HG03139 (cell line): ENCODE measurements around the gene BACE1-AS.
"Not testable (repeated sequence)": the region's sequence is repeated elsewhere in the genome, so short reads cannot be mapped to it uniquely, and the experiment has no call there.

ENCODE experiments used
- ATAC-seq: cut with Tn5 transposase; IDR thresholded peaks from one replicate; pipeline ENCODE4 v1.9.1; 2021; ENCODE audit not compliant: unreplicated experiment

Gene BACE1-AS

DNA sequence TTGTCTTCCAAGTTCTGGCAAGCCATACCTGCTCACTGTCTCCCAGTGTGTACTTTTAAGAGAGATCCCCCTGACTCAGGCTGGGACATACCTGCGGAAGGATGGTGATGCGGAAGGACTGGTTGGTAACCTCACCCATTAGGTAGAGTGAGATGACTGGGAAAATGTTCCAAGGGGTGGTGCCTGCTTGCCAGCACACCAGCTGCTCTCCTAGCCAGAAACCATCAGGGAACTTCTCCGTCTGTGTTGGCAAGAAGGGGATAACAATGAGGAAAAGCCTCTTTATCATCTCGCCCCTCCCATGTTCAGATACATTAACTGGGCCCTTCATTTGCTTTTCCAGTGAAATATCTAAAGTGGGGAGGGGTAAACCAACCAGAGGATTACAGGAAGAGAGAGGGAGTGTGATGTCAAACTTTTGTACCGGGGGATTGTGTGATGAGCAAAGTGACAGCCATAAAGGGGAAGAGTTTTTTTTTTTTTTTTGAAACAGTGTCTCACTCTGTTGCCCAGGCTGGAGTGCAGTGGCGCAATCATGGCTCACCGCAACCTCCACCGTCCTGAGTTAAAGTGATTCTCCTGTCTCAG is at the start of gene BACE1-AS:
Gene BACE1-AS, plus strand, starts transcription at position 538 of the 588 bp plus-strand sequence.
- ATAC-seq: no peak

DNA sequence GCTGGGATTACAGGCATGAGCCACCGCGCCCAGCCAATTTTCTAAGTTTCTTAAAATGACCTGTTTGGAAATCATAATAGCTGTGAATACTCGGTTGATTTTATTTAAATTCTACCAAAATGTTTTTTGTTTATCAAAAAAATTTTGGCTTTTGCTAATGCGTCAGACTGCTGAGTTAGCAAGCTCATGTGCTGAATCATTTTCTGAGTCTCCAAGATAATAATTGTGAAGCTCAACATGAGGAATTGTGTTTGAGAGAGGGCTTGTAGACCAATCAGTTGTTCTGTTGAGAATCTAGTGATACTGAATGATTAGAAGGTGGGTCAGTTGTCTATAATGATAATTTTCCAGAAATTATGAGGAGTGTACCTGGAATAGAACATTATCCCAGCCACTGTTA is 42.8 kb upstream of the BACE1-AS start:
- ATAC-seq: no peak

DNA sequence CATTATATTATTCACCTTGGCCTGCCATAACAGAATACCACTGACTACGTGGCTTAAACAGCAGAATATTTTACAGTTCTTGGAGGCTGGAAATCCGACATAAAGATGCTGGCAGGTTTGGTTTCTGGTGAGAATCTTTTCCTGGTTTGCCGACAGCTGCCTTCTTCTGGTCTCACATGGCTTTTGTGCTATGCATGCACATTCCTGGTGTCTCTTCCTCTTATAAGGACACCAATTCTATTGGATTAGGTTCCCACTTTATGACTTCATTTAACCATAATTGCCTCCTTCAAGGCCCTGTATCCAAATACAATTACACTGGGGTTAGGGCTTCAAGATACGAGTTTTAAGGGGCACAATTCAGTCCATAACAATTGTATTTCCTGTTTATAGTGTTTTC is 41.6 kb upstream of the BACE1-AS start:
- ATAC-seq: no peak

DNA sequence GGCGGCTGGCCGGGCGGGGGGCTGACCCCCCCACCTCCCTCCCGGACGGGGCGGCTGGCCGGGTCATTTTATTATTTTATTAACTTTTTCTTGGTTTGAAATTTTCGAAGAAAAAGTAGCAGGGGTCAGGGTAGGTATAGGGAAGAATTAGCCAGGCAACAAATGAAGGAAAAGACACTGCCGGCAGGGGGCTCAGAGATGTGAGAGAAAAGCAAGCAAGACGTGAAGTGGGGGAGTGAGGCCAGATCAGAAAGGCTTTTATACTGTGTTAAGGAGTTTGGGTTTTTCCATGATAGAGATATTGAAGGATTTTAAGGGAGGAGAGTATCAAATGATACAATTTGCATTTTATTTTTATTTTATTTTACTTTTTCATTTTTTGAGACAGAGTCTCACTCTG is 39.6 kb upstream of the BACE1-AS start:
- no peak for ATAC-seq

DNA sequence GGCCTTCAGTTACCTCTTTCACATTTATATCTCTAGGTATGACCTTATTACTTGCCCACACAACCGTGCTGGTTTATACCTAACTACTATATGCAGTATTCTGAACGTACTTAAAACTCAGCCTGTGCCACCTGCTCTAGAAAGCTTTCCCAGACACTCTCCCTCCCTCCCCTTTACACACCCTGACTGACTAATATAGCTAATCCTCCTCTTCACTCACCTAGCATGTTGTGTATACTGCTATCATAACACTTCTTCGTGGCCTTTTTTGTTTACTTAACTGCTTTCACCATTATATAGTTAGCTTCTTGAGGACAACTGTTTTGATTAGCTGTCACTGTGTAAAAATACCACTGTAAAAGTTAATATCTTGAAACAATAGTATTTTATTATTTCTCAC is 35.2 kb upstream of the BACE1-AS start:
- ATAC-seq: no peak

DNA sequence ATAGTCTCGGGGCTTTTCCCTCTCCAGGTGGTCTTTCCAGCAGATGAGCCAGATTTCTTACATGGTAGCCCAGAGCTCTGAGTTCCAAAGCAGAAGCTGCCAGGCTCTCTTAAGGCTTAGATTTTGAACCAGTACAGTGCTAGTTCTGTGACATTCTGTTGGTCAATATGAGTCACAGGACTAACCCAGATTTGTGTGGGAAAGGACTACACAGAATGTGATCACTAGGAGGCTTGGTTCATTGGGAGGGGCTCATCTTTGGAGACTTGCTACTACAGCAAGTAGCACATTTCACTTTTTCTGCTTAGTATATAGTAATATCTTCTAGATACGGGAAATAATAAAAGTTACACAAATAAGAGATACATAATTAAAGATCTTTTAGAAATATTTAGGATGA is 34.6 kb upstream of the BACE1-AS start:
- no peak for ATAC-seq

DNA sequence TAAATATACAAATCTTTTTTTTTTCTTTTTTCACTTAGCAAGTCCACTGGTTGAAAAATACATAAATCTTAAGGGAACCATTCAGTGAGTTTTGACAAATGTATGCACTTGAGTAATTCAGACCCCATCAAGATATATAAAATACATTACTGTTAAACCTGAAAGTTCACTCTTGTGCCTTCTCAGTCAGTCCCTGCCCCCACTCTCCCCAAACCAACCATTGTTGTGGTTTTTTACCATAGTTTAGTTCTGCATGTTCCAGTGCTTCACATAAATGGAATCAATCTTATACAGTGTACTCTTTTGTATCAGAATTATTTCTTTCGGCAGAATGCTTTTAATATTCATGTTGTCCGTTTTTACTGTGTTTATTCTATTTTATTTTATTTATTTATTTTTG is 32.6 kb upstream of the BACE1-AS start:
- no peak for ATAC-seq

DNA sequence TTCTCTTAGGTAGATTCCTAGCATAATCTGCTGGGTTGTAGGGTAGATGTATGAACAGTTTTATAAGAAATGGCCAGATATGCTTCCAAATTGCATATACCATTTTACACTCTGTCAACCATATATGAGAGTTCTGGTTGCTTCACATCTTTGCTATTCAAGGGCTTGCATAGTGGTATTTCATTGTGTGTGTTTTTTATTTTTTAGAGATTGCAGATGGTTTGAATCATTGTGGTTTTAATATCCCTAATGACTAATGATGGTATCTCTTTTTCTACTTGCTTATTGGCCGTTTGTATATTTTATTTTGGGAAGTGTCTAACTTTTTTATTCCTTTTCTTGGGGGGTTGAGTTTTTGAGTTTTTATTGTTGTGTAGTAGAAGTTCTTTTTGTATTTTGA is 31.7 kb upstream of the BACE1-AS start:
- no peak for ATAC-seq

DNA sequence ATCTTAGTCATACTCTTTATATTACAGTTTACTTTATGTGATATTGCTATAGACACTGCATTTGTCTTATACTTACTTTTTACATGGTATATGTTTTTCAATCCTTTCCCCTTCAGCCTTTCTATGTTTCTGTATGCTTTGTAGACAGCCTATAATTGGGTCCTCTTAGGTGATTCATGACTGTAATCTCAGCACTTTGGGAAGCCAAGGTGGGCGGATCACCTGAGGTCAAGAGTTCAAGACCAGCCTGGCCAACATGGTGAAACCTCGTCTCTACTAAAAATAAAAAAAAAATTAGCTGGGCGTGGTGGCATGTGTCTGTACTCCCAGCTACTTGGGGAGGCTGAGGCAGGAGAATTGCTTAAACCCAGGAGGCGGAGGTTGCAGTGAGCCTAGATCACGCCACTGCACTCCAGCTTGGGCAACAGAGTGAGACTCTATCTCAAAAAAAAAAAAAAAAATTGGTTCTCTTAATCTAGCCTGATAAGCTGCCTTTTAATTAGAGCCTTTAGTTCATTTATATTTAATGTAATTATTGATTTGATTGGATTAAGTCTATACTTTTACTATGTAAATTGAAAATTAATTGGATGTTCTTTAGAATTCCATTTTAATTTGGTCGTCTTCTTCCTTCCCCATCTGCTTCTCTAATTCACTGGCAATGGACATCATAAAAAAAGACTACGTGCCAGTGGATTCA is 26.4 kb upstream of the BACE1-AS start:
- ATAC-seq: not testable (repeated sequence)

DNA sequence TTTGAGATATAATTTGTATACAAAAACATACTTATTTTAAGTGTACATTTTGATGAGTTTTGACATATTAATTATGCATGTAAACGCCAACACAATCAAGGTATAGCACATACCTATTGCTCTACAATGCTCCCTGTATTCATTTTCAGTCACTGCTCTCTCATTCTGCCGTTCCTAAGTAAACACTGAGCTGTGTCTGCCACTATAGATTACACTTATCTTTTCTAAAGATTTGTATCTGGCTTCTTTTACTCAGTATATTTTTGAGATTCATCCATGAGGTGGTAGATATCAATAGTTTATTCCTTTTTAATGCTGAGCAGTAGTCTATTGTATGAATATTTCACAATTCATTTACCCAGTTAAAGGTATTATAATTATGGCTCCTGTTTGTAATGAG is 25.4 kb upstream of the BACE1-AS start:
- no peak for ATAC-seq

DNA sequence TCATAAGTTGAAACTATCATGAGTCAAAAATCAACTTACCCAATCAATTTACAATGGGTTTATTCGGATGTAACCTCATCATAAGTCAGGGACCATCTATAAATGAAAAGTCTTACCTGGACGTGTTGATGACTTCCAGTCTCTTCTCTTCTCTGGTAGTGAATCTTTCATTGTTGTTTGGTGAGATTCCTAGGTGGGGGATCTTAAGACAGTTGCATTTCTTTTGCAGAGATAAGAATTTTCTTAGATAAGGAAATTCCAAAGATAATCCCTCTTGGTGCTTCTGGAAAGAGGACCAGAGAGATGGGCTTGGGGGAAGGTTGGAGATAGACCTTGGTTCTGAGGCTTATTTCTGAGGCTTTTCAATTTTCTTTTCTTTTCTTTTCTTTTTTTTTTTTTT is 21.3 kb upstream of the BACE1-AS start:
- no peak for ATAC-seq

DNA sequence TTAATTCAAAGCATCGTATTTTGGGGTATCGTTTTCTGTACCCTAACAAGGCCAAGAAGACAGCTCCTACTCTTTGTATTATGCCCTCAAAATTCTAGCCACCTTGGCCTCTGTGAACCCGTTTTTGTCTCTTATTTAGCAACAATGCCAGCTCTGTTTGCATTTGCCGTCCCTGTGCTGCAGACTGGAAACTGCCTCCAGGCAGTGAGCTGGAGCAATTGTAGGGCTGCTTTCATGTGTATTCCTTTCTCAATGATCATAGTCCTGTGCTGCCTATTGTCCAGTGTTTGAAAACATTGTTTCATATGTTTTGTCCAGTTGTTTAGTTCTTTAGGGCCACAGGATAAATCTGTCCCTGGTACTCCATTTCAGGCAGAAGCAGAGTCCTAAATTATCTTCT is 19.9 kb upstream of the BACE1-AS start:
- no peak for ATAC-seq

DNA sequence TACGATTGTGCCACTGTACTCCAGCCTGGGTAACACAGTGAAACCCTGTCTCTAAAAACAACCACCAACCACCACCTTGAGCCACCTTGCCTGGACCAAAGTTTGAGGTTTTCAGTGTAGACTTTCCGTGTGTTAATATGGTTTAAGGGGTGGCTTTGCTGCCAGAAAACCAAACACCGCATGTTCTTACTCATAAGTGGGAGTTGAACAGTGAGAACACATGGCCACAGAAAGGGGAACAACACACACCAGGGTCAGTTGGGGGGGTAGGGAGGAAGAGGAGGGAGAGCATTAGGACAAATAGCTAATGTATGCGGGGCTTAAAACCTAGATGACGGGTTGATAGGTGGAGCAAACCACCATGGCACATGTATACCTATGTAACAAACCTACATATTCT is 19.0 kb upstream of the BACE1-AS start:
- ATAC-seq: not testable (repeated sequence)

DNA sequence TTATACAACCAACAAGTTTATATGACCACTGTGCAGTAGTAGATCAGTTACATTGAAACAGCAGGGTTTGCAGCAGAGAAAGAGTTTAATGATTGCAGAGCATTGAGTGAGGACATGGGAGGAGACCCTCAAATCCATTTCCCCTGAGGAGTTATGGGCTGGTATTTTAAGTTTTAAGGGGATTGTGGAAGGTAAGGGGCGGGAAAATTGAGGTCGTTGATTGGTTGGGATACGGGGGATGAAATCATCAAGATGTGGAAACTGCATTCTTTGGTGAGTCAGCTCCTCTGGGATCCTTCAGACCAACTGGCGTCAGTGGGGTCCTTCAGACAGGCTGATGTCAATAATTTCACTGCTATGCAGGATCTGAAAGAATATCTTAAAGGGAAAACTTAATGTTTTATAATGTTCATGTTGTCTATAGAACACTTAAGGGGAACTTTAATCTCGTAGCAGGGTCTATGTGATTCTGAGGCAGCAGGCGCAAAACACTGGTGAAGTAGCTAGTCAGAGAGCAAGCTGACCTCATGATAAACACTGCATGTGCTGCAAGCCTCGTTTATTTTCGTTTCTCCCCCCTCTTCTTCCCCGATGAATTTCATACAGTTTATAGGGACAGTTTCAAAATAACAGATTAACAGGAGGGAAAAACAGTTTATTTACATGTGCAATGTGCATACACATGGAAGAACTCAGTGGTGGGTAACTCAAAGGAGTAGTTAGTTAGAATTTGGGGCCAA is 17.4 kb upstream of the BACE1-AS start:
- no peak for ATAC-seq

DNA sequence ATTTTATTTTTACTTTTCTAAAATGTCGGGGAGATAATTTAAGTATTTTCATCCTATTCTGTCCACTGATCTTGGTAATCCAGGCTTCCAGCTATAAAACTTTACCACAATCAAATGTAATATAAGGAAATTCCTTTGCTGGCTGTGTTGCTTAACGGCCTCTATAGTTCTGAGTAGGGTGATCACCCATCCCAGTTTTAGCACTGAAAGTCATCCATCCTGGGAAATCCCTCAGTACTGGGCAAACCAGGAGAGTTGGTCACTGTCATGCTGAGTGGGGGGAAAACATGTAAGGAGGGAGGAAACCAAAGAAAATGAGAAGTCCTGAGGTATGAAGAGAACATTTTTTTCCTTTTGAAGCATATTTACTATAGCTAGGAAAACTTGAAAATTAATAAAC is 12.8 kb upstream of the BACE1-AS start:
- ATAC-seq: no peak

DNA sequence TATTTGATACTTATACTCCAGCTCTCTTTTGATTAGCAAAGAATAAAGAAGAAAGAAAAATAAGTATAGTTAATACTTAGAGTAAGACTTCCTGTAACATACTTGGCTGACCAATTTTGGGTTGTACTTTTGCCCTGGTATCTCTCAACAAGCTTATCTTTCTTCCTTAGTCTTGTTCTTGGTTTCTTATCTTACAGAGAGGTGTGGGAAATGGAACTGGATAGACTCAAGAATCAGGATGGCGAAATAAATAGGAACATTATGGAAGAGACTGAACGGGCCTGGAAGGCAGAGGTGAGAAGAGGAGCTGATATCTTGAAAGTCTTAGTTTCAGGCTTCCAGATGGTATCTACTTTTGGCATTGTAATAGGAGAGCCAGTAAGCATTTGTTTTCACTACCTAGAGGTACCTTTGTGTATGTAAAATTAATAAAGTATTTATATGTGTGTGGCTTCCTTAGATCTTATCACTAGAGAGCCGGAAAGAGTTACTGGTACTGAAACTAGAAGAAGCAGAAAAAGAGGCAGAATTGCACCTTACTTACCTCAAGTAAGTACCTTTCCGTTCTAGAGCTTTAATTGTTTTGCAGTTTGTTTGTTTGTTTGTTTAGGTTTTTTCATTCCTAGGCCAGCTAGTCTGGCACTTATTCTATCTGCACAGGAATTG is 11.3 kb upstream of the BACE1-AS start:
- no peak for ATAC-seq

DNA sequence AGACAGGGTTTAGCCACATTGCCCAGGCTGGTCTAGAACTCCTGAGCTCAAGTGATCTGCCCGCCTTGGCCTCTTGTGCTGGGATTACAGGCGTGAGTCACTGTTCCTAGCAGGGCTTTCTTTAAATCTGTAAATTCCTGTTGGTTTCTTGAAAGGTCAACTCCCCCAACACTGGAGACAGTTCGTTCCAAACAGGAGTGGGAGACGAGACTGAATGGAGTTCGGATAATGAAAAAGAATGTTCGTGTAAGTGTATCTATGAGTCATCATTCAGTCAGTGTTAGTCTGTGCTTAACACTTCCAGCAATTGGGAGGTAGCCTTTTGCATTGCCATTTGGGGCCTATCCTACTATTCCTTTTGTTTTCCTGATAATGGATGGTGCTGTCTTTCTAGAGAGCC is 10.0 kb upstream of the BACE1-AS start:
- no peak for ATAC-seq

DNA sequence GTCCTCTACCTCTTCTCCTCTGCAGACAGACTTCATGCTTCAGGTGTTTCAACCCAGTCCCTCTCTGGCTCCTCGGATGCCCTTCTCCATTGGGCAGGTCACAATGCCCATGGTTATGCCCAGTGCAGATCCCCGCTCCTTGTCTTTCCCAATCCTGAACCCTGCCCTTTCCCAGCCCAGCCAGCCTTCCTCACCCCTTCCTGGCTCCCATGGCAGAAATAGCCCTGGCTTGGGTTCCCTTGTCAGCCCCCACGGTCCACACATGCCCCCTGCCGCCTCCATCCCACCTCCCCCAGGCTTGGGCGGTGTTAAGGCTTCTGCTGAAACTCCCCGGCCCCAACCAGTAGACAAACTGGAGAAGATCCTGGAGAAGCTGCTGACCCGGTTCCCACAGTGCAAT is 9.3 kb upstream of the BACE1-AS start:
- ATAC-seq: no peak

DNA sequence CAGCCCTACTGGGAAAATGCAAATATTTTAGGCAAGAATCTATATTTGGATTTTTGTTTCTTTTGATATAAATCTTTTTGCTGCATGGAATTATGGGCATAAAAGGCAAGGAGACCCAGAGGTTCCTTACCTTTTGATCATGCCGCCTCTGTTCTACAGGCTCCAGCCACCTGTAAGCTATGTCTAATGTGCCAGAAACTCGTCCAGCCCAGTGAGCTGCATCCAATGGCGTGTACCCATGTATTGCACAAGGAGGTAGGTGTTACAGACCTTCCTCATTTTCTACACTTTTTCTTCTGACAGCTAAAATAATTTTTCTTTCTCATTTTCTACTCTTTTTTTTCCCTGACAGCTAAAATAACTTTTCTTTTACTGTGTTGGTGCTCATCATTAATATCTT is 8.2 kb upstream of the BACE1-AS start:
- ATAC-seq: no peak

DNA sequence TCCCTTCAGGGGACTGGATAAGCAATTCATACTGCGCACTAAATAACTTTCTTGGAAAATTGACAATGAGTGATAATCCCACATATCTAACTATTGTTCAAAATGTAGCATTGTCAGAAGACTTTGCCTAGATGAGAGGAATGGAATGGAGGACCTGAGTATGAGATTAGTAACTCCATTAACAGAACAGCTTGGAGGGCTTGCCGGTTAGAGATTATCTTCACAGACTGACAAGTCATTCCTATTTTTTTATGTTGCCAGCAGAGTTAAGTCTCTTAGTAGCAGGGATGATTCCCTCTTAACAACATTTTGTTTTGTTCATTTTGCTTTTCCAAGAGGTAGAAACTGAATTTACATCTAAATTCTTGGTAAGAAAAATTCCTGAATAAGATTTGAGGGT is 7.1 kb upstream of the BACE1-AS start:
- no peak for ATAC-seq

DNA sequence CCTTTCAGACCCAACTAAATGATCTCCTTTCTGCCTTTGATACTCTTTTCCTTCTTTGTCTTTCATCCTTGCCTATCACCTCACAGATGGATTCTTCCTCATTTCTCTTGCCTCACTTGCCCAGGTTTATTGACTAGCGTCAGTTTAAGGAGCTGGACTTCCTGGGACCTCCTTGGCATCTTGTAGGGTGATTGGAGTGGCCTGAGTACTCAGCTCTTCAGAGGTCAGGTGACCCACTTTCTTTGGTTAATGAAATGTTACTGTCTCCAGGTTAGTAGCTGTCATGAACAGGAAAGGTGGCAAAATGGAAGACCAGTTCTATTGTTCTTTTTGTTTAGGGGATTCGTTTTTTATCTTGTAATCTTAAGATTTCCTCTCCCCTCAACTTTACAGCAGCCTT is 4.6 kb upstream of the BACE1-AS start:
- ATAC-seq: no peak

DNA sequence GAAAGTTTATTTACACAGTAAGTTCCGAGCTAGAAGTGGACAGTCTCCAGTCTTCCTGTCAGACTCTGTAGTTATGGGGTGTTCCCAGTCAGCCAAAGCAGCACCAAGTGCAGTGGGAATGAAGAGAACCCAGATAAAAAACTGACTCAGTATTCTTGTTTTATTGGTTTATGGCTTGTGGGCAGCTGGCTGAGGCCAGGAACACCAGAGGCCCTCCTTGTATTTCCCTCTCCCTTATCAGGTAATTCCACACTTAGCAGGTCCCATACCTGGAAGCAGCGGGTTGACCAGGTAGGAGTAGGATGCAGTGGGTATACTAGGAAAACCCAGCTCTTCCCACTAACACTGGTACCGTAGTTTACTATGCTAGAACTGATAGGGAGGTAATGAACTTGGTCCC is 3.5 kb upstream of the BACE1-AS start:
- ATAC-seq: no peak
